Ishikawa (cell line): ENCODE data around the gene TNKS1BP1.

Source experiments
- MAX ChIP-seq: IDR thresholded peaks from 2 replicates; pipeline ENCODE4 v1.6.1; 2012
- RAD21 ChIP-seq: IDR thresholded peaks from 2 replicates; pipeline ENCODE4 v1.6.1; 2012; ENCODE audit warnings: low read depth
- YY1 ChIP-seq: IDR thresholded peaks from 2 replicates; pipeline ENCODE4 v1.6.1; 2012; ENCODE audit warnings: low read depth
- TF ChIP-seq, protein P1 (sequence below): IDR thresholded peaks from 2 replicates; pipeline ENCODE4 v1.6.1; 2012; ENCODE audit warnings: low read depth, mild to moderate bottlenecking

- TF ChIP-seq YY1 (no peak), MAX (no peak), RAD21 (no peak)
- TF ChIP-seq, protein P1, sequence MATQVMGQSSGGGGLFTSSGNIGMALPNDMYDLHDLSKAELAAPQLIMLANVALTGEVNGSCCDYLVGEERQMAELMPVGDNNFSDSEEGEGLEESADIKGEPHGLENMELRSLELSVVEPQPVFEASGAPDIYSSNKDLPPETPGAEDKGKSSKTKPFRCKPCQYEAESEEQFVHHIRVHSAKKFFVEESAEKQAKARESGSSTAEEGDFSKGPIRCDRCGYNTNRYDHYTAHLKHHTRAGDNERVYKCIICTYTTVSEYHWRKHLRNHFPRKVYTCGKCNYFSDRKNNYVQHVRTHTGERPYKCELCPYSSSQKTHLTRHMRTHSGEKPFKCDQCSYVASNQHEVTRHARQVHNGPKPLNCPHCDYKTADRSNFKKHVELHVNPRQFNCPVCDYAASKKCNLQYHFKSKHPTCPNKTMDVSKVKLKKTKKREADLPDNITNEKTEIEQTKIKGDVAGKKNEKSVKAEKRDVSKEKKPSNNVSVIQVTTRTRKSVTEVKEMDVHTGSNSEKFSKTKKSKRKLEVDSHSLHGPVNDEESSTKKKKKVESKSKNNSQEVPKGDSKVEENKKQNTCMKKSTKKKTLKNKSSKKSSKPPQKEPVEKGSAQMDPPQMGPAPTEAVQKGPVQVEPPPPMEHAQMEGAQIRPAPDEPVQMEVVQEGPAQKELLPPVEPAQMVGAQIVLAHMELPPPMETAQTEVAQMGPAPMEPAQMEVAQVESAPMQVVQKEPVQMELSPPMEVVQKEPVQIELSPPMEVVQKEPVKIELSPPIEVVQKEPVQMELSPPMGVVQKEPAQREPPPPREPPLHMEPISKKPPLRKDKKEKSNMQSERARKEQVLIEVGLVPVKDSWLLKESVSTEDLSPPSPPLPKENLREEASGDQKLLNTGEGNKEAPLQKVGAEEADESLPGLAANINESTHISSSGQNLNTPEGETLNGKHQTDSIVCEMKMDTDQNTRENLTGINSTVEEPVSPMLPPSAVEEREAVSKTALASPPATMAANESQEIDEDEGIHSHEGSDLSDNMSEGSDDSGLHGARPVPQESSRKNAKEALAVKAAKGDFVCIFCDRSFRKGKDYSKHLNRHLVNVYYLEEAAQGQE = no peak
Observed at GRCh38 chr11:57299150-57299737, 25.5 kb downstream of the TNKS1BP1 start.
